GM19238 (cell line): ENCODE data around the gene CHST9.
"Not testable (repeated sequence)": the region's sequence is repeated elsewhere in the genome, so short reads cannot be mapped to it uniquely, and the experiment has no call there.

Experiments
- DNase-seq: peaks from one replicate; pipeline ENCODE4 v3.0.0; 2011; ENCODE audit warnings: low spot score; ENCODE audit not compliant: insufficient read length

The CHST9 gene

GRCh38 chr18:27094621-27095020, 90.5 kb downstream of the CHST9 start:
- DNase-seq = no peak

GRCh38 chr18:27093290-27093689, 91.8 kb downstream of the CHST9 start:
- not testable (repeated sequence) for DNase-seq

GRCh38 chr18:27081701-27082100, 103.4 kb downstream of the CHST9 start:
- DNase-seq = no peak

GRCh38 chr18:27075828-27076227, 109.3 kb downstream of the CHST9 start:
- DNase-seq = no peak

GRCh38 chr18:27073404-27073830, 111.7 kb downstream of the CHST9 start:
- DNase-seq = no peak

- DNase-seq = no peak
Observed at GRCh38 chr18:27064673-27065072, 120.4 kb downstream of the CHST9 start.

- no peak for DNase-seq
Observed at GRCh38 chr18:27062802-27063201, 122.3 kb downstream of the CHST9 start.

GRCh38 chr18:27061488-27062095, 123.5 kb downstream of the CHST9 start:
- no peak for DNase-seq

- no peak for DNase-seq
Observed at GRCh38 chr18:27057519-27058234, 127.4 kb downstream of the CHST9 start.

- no peak for DNase-seq
Observed at GRCh38 chr18:27054926-27055325, 130.2 kb downstream of the CHST9 start.

GRCh38 chr18:27049969-27050368, 135.1 kb downstream of the CHST9 start:
- DNase-seq = no peak

GRCh38 chr18:27045342-27045741, 139.8 kb downstream of the CHST9 start:
- DNase-seq = no peak

GRCh38 chr18:27042177-27042576, 142.9 kb downstream of the CHST9 start:
- DNase-seq = no peak

- DNase-seq = no peak
Observed at GRCh38 chr18:27040796-27041195, 144.3 kb downstream of the CHST9 start.

- no peak for DNase-seq
Observed at GRCh38 chr18:27033722-27034121, 151.4 kb downstream of the CHST9 start.

- DNase-seq = no peak
Observed at GRCh38 chr18:27030421-27030820, 154.7 kb downstream of the CHST9 start.

- no peak for DNase-seq
Observed at GRCh38 chr18:27022477-27022876, 162.6 kb downstream of the CHST9 start.

- DNase-seq = peak; percentile 2
Observed at GRCh38 chr18:27017901-27018500, 167.1 kb downstream of the CHST9 start.

GRCh38 chr18:27014841-27015240, 170.3 kb downstream of the CHST9 start:
- no peak for DNase-seq

GRCh38 chr18:27010784-27011183, 174.3 kb downstream of the CHST9 start:
- no peak for DNase-seq

- DNase-seq = no peak
Observed at GRCh38 chr18:27009293-27009692, 175.8 kb downstream of the CHST9 start.

- no peak for DNase-seq
Observed at GRCh38 chr18:27008575-27008974, 176.5 kb downstream of the CHST9 start.

GRCh38 chr18:27007880-27008279, 177.2 kb downstream of the CHST9 start:
- DNase-seq = no peak
